ENCODE results near the gene NHS.

GRCh38 chrX:17687648-17688047 lies 312.6 kb downstream of the NHS start:
- TF ChIP-seq EZH2 (IDR thresholded peaks at IDR 0.05; ENCODE audit: insufficient read depth, low read length) = no peak
- TF ChIP-seq CTCF (IDR thresholded peaks at IDR 0.05; ENCODE audit: insufficient read depth, low read depth, low read length) = no peak
